ENCODE measurements around the gene CDR2L. TPM values are rescaled to one million over a fixed set of nuclear protein-coding genes. Genes with fewer than 3 reads are reported as not detected.

The CDR2L gene
- total and polyA plus RNA-seq, 3 donors from 2014 or later = 16.6 to 39.6 (median 39.5) TPM

DNA sequence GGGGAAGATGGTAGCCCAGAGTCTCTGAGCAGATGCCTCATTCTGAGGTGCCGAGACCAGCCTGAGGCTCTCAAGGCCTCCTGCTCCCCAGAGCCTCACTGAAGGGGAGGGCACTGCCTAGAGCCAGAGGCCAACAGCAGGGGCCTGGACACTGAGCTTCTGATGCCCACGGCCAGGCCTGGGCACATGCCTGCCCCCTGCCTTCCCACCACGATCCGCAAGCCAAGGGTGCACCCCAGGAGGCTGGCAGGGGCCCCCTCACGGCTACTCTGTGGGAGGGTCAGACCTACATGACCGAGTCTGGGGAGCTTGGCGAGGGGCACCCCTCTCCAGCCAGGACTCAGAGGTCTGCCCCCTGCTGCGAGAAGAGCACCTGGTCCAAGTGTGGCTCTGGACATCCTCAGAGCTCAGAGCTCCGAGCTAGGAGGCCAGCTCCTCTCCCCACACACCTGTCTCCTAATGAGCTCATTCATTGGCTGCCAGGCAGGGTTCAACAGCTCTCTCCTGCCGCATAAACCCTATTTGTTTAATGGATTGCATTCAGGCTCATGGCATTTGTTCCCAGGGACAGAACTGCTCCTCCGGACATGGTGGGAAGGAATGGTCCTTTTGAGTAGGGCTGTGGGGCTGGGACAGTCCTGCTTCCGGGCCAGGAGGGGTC lies 37.8 kb upstream of the CDR2L start:
- DNase-seq = no peak
- Histone ChIP-seq H3K9me3 (no peaks in the 10 kb centered on the region), H3K4me3 (no peak overlapping the region), H3K27me3 (no peaks in the 10 kb centered on the region), H3K27ac (no peak overlapping the region), H3K36me3 (ENCODE audit: low read depth, missing control alignments) (no peaks in the 10 kb centered on the region), H3K4me1 (no peaks in the 10 kb centered on the region)
- intact Hi-C loops (cut with DNase I; ENCODE audit: low total_unique reads) = no loop called here
- TF ChIP-seq, protein P1, sequence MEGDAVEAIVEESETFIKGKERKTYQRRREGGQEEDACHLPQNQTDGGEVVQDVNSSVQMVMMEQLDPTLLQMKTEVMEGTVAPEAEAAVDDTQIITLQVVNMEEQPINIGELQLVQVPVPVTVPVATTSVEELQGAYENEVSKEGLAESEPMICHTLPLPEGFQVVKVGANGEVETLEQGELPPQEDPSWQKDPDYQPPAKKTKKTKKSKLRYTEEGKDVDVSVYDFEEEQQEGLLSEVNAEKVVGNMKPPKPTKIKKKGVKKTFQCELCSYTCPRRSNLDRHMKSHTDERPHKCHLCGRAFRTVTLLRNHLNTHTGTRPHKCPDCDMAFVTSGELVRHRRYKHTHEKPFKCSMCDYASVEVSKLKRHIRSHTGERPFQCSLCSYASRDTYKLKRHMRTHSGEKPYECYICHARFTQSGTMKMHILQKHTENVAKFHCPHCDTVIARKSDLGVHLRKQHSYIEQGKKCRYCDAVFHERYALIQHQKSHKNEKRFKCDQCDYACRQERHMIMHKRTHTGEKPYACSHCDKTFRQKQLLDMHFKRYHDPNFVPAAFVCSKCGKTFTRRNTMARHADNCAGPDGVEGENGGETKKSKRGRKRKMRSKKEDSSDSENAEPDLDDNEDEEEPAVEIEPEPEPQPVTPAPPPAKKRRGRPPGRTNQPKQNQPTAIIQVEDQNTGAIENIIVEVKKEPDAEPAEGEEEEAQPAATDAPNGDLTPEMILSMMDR (IDR thresholded peaks at IDR 0.05) = no peak
- no peak for TF ChIP-seq POLR2A (IDR thresholded peaks at IDR 0.05)
- WGBS, 2 donors = 48 to 61% methylated on average over 3 to 8 of the region's 12 CpGs

DNA sequence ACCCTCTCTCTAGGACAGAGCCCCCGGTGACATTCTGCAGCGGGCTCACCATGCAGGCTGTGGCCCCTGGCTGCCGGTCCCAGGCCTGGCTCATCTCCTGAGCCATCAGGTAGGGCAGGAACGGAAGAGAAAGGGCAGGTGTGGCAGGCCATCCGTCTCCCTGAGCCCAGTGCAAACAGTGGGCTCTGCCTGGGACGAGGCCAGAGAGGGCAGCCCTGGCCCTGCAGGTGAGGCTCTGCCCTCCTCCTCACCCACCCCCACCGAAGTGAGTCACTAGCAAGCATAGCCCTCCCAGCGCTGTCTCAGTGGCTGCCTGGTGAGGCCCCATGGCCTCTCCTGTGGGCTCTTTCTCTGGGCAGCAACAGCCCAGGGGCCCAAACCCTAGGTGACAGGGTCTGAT lies 37.2 kb upstream of the CDR2L start:
- intact Hi-C loops (cut with DNase I; ENCODE audit: low total_unique reads) = no loop called here
- H3K9me3 ChIP-seq = no peaks in the 10 kb centered on the region
- TF ChIP-seq POLR2A (IDR thresholded peaks at IDR 0.05) = no peak
- TF ChIP-seq, protein P1 (IDR thresholded peaks at IDR 0.05) = no peak
- DNase-seq = no peak
- H3K4me1 ChIP-seq = no peaks in the 10 kb centered on the region
- H3K4me3 ChIP-seq = no peak overlapping the region
- no peak overlapping the region for H3K27ac ChIP-seq
- 64 to 77% methylated on average over 4 to 6 of the region's 8 CpGs for WGBS, 2 donors
- no peaks in the 10 kb centered on the region for H3K27me3 ChIP-seq
- H3K36me3 ChIP-seq (ENCODE audit: low read depth, missing control alignments) = no peaks in the 10 kb centered on the region

DNA sequence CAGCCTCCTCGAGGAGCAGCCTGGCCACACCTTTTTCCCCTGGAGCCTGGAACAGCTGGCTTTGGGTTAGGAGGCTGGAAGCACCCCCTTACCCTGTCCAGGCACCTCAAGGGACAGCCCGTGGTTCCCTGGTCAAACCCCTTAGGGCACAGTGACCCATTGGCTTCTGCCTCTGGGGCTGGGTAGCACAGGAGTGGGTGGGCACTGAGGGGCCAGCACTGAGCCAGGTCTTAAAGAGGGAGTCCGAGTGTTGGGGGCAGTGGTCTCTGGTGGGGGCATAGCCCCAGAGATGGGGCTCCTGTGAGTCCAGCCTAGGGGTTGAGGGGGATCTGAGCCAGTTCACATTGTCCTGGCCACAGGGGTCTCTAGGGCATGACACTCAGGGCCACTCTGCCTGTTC lies 36.4 kb upstream of the CDR2L start:
- TF ChIP-seq, protein P1 (IDR thresholded peaks at IDR 0.05) = no peak
- no peak for TF ChIP-seq POLR2A (IDR thresholded peaks at IDR 0.05)
- DNase-seq = no peak
- intact Hi-C loops (cut with DNase I; ENCODE audit: low total_unique reads) = no loop called here
- Histone ChIP-seq H3K4me3 (no peak overlapping the region), H3K27me3 (no peaks in the 10 kb centered on the region), H3K4me1 (no peaks in the 10 kb centered on the region), H3K9me3 (no peaks in the 10 kb centered on the region), H3K27ac (no peak overlapping the region), H3K36me3 (ENCODE audit: low read depth, missing control alignments) (no peaks in the 10 kb centered on the region)
- WGBS, 2 donors = 60 to 84% methylated on average over 1 to 3 of the region's 3 CpGs

DNA sequence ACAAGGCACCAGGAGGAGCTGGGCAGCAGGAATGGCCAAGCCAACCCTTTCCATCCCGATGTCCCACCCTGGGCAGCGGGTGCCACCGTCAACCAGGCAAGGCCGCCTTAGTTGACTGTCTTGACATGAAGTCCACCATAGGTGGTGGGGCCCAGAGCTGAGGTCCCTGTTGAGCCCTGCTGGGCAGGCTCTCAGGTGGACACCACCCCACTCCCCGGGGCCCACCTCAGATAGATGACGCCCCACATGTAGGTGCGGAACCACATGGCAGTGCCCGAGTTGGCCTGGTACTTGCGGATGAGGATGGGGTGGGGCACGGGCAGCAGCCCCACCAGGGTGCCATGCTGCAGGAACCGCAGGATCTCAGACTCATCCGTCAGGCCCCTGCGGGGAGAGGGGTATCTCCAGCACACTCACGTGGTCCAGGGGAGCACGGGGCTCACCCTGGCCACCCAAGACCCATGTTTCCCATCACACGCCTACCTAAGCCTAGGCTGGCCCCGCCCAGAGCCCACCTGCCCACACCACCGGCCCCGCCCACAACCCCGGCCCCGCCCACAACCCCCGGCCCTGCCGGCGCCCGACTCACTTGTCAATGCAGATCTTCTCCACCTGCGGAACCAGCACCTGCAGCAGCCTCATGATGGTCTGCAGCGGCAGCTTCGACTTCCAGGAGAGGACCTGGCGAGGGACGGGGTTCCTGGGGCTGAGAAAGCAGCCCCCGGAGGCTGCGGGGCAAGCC lies 35.6 kb upstream of the CDR2L start:
- Histone ChIP-seq H3K27me3 (no peaks in the 10 kb centered on the region), H3K4me3 (no peak overlapping the region), H3K36me3 (ENCODE audit: low read depth, missing control alignments) (no peaks in the 10 kb centered on the region), H3K4me1 (no peaks in the 10 kb centered on the region), H3K27ac (no peak overlapping the region), H3K9me3 (no peaks in the 10 kb centered on the region)
- no peak for DNase-seq
- WGBS, 2 donors = 74 to 98% methylated on average over 9 to 32 of the region's 32 CpGs
- intact Hi-C loops (cut with DNase I; ENCODE audit: low total_unique reads) = no loop called here
- TF ChIP-seq, protein P1 (IDR thresholded peaks at IDR 0.05) = no peak
- TF ChIP-seq POLR2A (IDR thresholded peaks at IDR 0.05) = no peak
